Memory B cell (primary cell): ENCODE results near the gene NEK6.
A peak's percentile ranks its signal among the peaks of the same experiment; 100 is the strongest.

Experiments used
- ATAC-seq: fragments of 150-1000 bp; cut with Tn5 transposase; 2 replicates; pipeline ENCODE4 v1.10.0; 2021; ENCODE audit warnings: low read depth, mild to moderate bottlenecking, moderate library complexity
- DNase-seq, 2 donors: peaks; one replicate each; pipeline ENCODE4 v3.0.0; 2022; ENCODE audit warnings: low spot score in 2 of 2
- H3K27ac Mint-ChIP-seq: one replicate; pipeline ENCODE4 v1.8.0; 2022; ENCODE audit warnings: mild to moderate bottlenecking, moderate library complexity, mixed read lengths
- H3K27me3 Mint-ChIP-seq: one replicate; pipeline ENCODE4 v1.8.0; 2022; ENCODE audit warnings: mixed read lengths
- H3K36me3 Mint-ChIP-seq: one replicate; pipeline ENCODE4 v1.8.0; 2022; ENCODE audit warnings: mild to moderate bottlenecking, mixed read lengths
- H3K4me1 Mint-ChIP-seq: one replicate; pipeline ENCODE4 v1.8.0; 2022; ENCODE audit warnings: mixed read lengths
- H3K4me3 Mint-ChIP-seq: one replicate; pipeline ENCODE4 v1.8.0; 2022; ENCODE audit warnings: mild to moderate bottlenecking, moderate library complexity, mixed read lengths
- H3K9me3 Mint-ChIP-seq: one replicate; pipeline ENCODE4 v1.8.0; 2022; ENCODE audit warnings: mixed read lengths

Gene NEK6

GRCh38 chr9:124257844-124258606 is at the start of gene NEK6:
Gene NEK6, plus strand, starts transcription at chr9:124257949. Its CDS starts 44,016 bp downstream, at chr9:124301965.
- H3K4me3 Mint-ChIP-seq = peak within 1 kb of the TSS; percentile 96
- peak; percentile 66 for ATAC-seq
- H3K27me3 Mint-ChIP-seq = no peaks in the 10 kb centered on the region
- peak; percentile 52 to 71 for DNase-seq
- H3K36me3 Mint-ChIP-seq = peaks cover 4% of the 10 kb centered on the region
- peaks cover 54% of the 10 kb centered on the region for H3K4me1 Mint-ChIP-seq
- H3K9me3 Mint-ChIP-seq = no peaks in the 10 kb centered on the region
- H3K27ac Mint-ChIP-seq = peak within 1 kb of the TSS; percentile 94

GRCh38 chr9:124208571-124208970 is 49.2 kb upstream of the NEK6 start:
- no peaks in the 10 kb centered on the region for H3K36me3 Mint-ChIP-seq
- peak overlapping the region; percentile 100 for H3K27ac Mint-ChIP-seq
- ATAC-seq = peak; percentile 8
- no peaks in the 10 kb centered on the region for H3K27me3 Mint-ChIP-seq
- peaks cover 67% of the 10 kb centered on the region for H3K4me1 Mint-ChIP-seq
- H3K4me3 Mint-ChIP-seq = peak overlapping the region; percentile 64
- no peaks in the 10 kb centered on the region for H3K9me3 Mint-ChIP-seq
- no peak for DNase-seq

GRCh38 chr9:124209279-124209678 is 48.5 kb upstream of the NEK6 start:
- H3K27ac Mint-ChIP-seq = peak overlapping the region; percentile 100
- peaks cover 67% of the 10 kb centered on the region for H3K4me1 Mint-ChIP-seq
- DNase-seq = no peak
- no peaks in the 10 kb centered on the region for H3K27me3 Mint-ChIP-seq
- ATAC-seq = no peak
- H3K36me3 Mint-ChIP-seq = no peaks in the 10 kb centered on the region
- peak overlapping the region; percentile 64 for H3K4me3 Mint-ChIP-seq
- H3K9me3 Mint-ChIP-seq = no peaks in the 10 kb centered on the region

GRCh38 chr9:124209774-124210173 is 48.0 kb upstream of the NEK6 start:
- no peaks in the 10 kb centered on the region for H3K9me3 Mint-ChIP-seq
- no peaks in the 10 kb centered on the region for H3K36me3 Mint-ChIP-seq
- peak overlapping the region; percentile 13 for H3K4me3 Mint-ChIP-seq
- no peak for DNase-seq
- ATAC-seq = no peak
- no peaks in the 10 kb centered on the region for H3K27me3 Mint-ChIP-seq
- peaks cover 72% of the 10 kb centered on the region for H3K4me1 Mint-ChIP-seq
- peak overlapping the region; percentile 100 for H3K27ac Mint-ChIP-seq

- H3K9me3 Mint-ChIP-seq = no peaks in the 10 kb centered on the region
- no peaks in the 10 kb centered on the region for H3K36me3 Mint-ChIP-seq
- DNase-seq (peak in 1 of 2 donors; percentile 62), ATAC-seq (peak; percentile 82)
- peak overlapping the region; percentile 100 for H3K27ac Mint-ChIP-seq
- peaks cover 73% of the 10 kb centered on the region for H3K4me1 Mint-ChIP-seq
- no peaks in the 10 kb centered on the region for H3K27me3 Mint-ChIP-seq
- H3K4me3 Mint-ChIP-seq = peak overlapping the region; percentile 30
Observed at GRCh38 chr9:124210697-124211096, 47.1 kb upstream of the NEK6 start.

- H3K4me1 Mint-ChIP-seq = peaks cover 72% of the 10 kb centered on the region
- H3K9me3 Mint-ChIP-seq = no peaks in the 10 kb centered on the region
- DNase-seq (no peak), ATAC-seq (no peak)
- H3K27me3 Mint-ChIP-seq = no peaks in the 10 kb centered on the region
- peak overlapping the region; percentile 12 for H3K4me3 Mint-ChIP-seq
- H3K36me3 Mint-ChIP-seq = no peaks in the 10 kb centered on the region
- H3K27ac Mint-ChIP-seq = peak overlapping the region; percentile 100
Observed at GRCh38 chr9:124212381-124213050, 45.2 kb upstream of the NEK6 start.

- Mint-ChIP-seq H3K27me3 (no peaks in the 10 kb centered on the region), H3K4me1 (peaks cover 76% of the 10 kb centered on the region), H3K27ac (peak overlapping the region; percentile 100), H3K4me3 (no peak overlapping the region), H3K36me3 (no peaks in the 10 kb centered on the region), H3K9me3 (no peaks in the 10 kb centered on the region)
- DNase-seq = no peak
- ATAC-seq = no peak
Observed at GRCh38 chr9:124213396-124213795, 44.4 kb upstream of the NEK6 start.

GRCh38 chr9:124214116-124214515 is 43.6 kb upstream of the NEK6 start:
- H3K27ac Mint-ChIP-seq = peak overlapping the region; percentile 100
- DNase-seq = no peak
- peak overlapping the region; percentile 71 for H3K4me3 Mint-ChIP-seq
- no peak for ATAC-seq
- H3K36me3 Mint-ChIP-seq = no peaks in the 10 kb centered on the region
- H3K9me3 Mint-ChIP-seq = no peaks in the 10 kb centered on the region
- no peaks in the 10 kb centered on the region for H3K27me3 Mint-ChIP-seq
- H3K4me1 Mint-ChIP-seq = peaks cover 77% of the 10 kb centered on the region

- Mint-ChIP-seq H3K36me3 (no peaks in the 10 kb centered on the region), H3K4me3 (no peak overlapping the region), H3K27ac (peak overlapping the region; percentile 100), H3K9me3 (no peaks in the 10 kb centered on the region), H3K27me3 (no peaks in the 10 kb centered on the region), H3K4me1 (peaks cover 72% of the 10 kb centered on the region)
- DNase-seq (no peak), ATAC-seq (no peak)
Observed at GRCh38 chr9:124214596-124215367, 43.0 kb upstream of the NEK6 start.

GRCh38 chr9:124215368-124215910 is 42.3 kb upstream of the NEK6 start:
- H3K4me1 Mint-ChIP-seq = peaks cover 75% of the 10 kb centered on the region
- DNase-seq (no peak), ATAC-seq (no peak)
- no peak overlapping the region for H3K4me3 Mint-ChIP-seq
- peak overlapping the region; percentile 100 for H3K27ac Mint-ChIP-seq
- no peaks in the 10 kb centered on the region for H3K9me3 Mint-ChIP-seq
- H3K27me3 Mint-ChIP-seq = no peaks in the 10 kb centered on the region
- no peaks in the 10 kb centered on the region for H3K36me3 Mint-ChIP-seq

GRCh38 chr9:124215956-124216355 is 41.8 kb upstream of the NEK6 start:
- Mint-ChIP-seq H3K27ac (peak overlapping the region; percentile 100), H3K27me3 (no peaks in the 10 kb centered on the region), H3K4me1 (peaks cover 76% of the 10 kb centered on the region), H3K4me3 (peak overlapping the region; percentile 78), H3K36me3 (no peaks in the 10 kb centered on the region), H3K9me3 (no peaks in the 10 kb centered on the region)
- ATAC-seq = no peak
- no peak for DNase-seq

GRCh38 chr9:124216474-124217176 is 41.1 kb upstream of the NEK6 start:
- ATAC-seq (peak; percentile 49), DNase-seq (peak; percentile 62 to 65)
- peak overlapping the region; percentile 100 for H3K27ac Mint-ChIP-seq
- peaks cover 75% of the 10 kb centered on the region for H3K4me1 Mint-ChIP-seq
- no peaks in the 10 kb centered on the region for H3K36me3 Mint-ChIP-seq
- no peaks in the 10 kb centered on the region for H3K9me3 Mint-ChIP-seq
- H3K4me3 Mint-ChIP-seq = peak overlapping the region; percentile 88
- no peaks in the 10 kb centered on the region for H3K27me3 Mint-ChIP-seq

GRCh38 chr9:124217836-124218437 is 39.8 kb upstream of the NEK6 start:
- Mint-ChIP-seq H3K4me3 (peak overlapping the region; percentile 44), H3K27ac (peak overlapping the region; percentile 100)

More at GRCh38 chr9:124217836-124218437, 39.8 kb upstream of the NEK6 start:
- H3K27me3 Mint-ChIP-seq = no peaks in the 10 kb centered on the region
- H3K9me3 Mint-ChIP-seq = no peaks in the 10 kb centered on the region
- DNase-seq = no peak
- H3K36me3 Mint-ChIP-seq = no peaks in the 10 kb centered on the region
- peak; percentile 22 for ATAC-seq
- peaks cover 73% of the 10 kb centered on the region for H3K4me1 Mint-ChIP-seq
